22Rv1 (cell line): Measurements from ENCODE around the gene MAD1L1.

ENCODE experiments used
- H3K27ac ChIP-seq: fragments of 450-650 bp; 2 replicates; pipeline ENCODE4 v1.5.1; 2017
- CTCF ChIP-seq: fragments of 450-650 bp; IDR thresholded peaks from 2 replicates; pipeline ENCODE4 v1.5.1; 2017; ENCODE audit warnings: mild to moderate bottlenecking
- ZFX ChIP-seq: fragments of 450-650 bp; IDR thresholded peaks from 2 replicates; pipeline ENCODE4 v1.6.1; 2017; ENCODE audit warnings: antibody characterized with exemption, borderline replicate concordance

MAD1L1 gene

DNA sequence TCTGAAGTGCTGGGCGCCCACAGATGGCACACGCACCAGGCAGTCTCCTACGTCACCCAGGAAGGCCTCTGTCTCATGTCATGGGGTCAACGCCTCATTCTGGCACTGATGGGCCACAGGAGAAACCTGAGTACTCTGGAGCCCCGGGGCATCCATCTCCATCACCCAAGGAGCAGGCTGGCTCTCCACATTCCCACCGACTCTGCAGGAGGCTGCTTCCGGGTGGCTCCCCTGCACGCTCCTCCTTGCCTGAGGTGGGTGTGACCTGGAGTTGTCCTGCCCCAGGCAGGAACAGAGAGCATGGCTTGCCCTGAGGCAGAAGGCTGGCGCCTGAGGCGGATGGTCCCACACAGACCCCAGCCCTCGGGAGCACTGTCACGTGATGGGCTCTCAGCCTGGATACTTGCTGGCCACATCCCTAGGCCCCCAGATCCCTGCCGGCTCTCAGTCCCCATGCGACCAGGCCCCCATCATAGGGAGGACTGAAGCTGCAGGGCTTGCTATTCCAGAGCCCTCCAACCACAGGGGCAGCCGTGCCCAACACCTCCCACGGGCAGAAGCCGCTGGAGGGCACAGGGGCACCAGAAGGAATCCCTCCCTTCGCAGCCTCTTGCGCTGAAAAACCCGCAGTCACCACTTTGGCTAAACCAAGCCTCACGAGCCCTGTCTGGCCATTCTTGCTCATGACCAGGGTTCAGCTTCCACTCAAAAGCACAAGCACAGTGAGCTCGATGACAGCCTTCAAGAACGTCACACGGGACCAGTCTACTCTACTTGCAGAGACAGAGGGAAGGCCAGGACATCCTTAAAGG, 80.7 kb downstream of the MAD1L1 start:
- H3K27ac ChIP-seq: no peak overlapping the region

GRCh38 chr7:2151237-2151636, 81.5 kb downstream of the MAD1L1 start:
- H3K27ac ChIP-seq: no peak overlapping the region
- no peak for TF ChIP-seq ZFX
- TF ChIP-seq CTCF: no peak

More for the DNA sequence above, 80.7 kb downstream of the MAD1L1 start:
- TF ChIP-seq ZFX: no peak
- TF ChIP-seq CTCF: no peak

- TF ChIP-seq CTCF (no peak), ZFX (no peak)
- H3K27ac ChIP-seq: no peak overlapping the region
These were observed 82.3 kb downstream of the MAD1L1 start for GRCh38 chr7:2150445-2150815.

- no peak overlapping the region for H3K27ac ChIP-seq
- TF ChIP-seq CTCF (no peak), ZFX (no peak)
These were observed 82.9 kb downstream of the MAD1L1 start for GRCh38 chr7:2149672-2150444.

GRCh38 chr7:2148814-2149213, 83.9 kb downstream of the MAD1L1 start:
- TF ChIP-seq CTCF (no peak), ZFX (no peak)
- no peak overlapping the region for H3K27ac ChIP-seq

- no peak overlapping the region for H3K27ac ChIP-seq
- peak; percentile 19; the same call in 1 of the 2 replicates for TF ChIP-seq CTCF
- TF ChIP-seq ZFX: no peak
These were observed 84.6 kb downstream of the MAD1L1 start for GRCh38 chr7:2148189-2148588.
